Heart left ventricle (tissue), 16 donors: ENCODE measurements around the gene KRAS. TPM values are rescaled to one million over a fixed set of nuclear protein-coding genes. Genes with fewer than 3 reads are reported as not detected.

Source experiments
- ATAC-seq, 4 donors: fragments of 200-7000 bp; cut with Tn5 transposase; one replicate each; pipeline ENCODE4 v1.9.1; 2020 to 2022; ENCODE audit warnings: moderate library complexity in 4 of 4, mild to moderate bottlenecking in 3 of 4, moderate number of reproducible peaks in 1 of 4
- DNase-seq, 5 donors: peaks; one replicate each; pipeline ENCODE4 v3.0.0-alpha.2; 2020
- H3K27ac ChIP-seq, 12 donors: fragments of 200-600 bp; sonication (generic) in 4 of 12; one replicate each; pipeline versions ENCODE4 v1.5.0 to v1.8.0; 2016 to 2022; ENCODE audit warnings: mild to moderate bottlenecking in 2 of 12
- H3K27me3 ChIP-seq, 9 donors: fragments of 200-600 bp; sonication (generic) in 2 of 9; one replicate each; pipeline versions ENCODE4 v1.5.1 to v1.8.0; 2016 to 2022; ENCODE audit warnings: mild to moderate bottlenecking in 3 of 9
- H3K36me3 ChIP-seq, 9 donors: fragments of 200-600 bp; sonication (generic) in 2 of 9; one replicate each; pipeline versions ENCODE4 v1.5.0 to v1.8.0; 2018 to 2022; ENCODE audit warnings: mild to moderate bottlenecking in 2 of 9
- H3K4me1 ChIP-seq, 12 donors: fragments of 200-600 bp; sonication (generic) in 4 of 12; one replicate each; pipeline versions ENCODE4 v1.5.0 to v1.8.0; 2016 to 2022; ENCODE audit warnings: mild to moderate bottlenecking in 3 of 12
- H3K4me3 ChIP-seq, 12 donors: fragments of 200-600 bp; sonication (generic) in 4 of 12; one replicate each; pipeline versions ENCODE4 v1.5.0 to v1.8.0; 2017 to 2022; ENCODE audit warnings: mild to moderate bottlenecking in 9 of 12, moderate library complexity in 4 of 12
- H3K9me3 ChIP-seq, 12 donors: fragments of 200-600 bp; sonication (generic) in 4 of 12; one replicate each; pipeline versions ENCODE4 v1.5.0 to v1.8.0; 2016 to 2022; ENCODE audit warnings: mild to moderate bottlenecking in 1 of 12
- POLR2A ChIP-seq, 2 donors: fragments of 450-650 bp; IDR thresholded peaks; one replicate each; pipeline ENCODE4 v1.6.1; 2017; ENCODE audit warnings: antibody characterized with exemption in 2 of 2, mild to moderate bottlenecking in 2 of 2, moderate library complexity in 2 of 2
- WGBS, 4 donors: extraction: QIAGEN DNeasy Blood & Tissue Kit in 2 of 4; methylation state at CpG; one replicate each; pipeline versions ENCODE4 v1.1.5 to v1.1.7; 2013 to 2018; 5-methylcytosine and 5-hydroxymethylcytosine counted together
- intact Hi-C, 10 donors: fragments of 100-400 bp; cut with DNase I; formaldehyde crosslinking; loops; one replicate each; pipeline versions ENCODE4 v1.11.1 to v1.14.2; 2022
- polyA plus RNA-seq, 2 donors: library from polyadenylated mRNA; stranded (reverse); fragments of 200-250 nt; gene quantifications; one replicate each; pipeline ENCODE4 v1.2.3, GENCODE V29; 2013
- total RNA-seq, 9 donors: library from RNA; depleted of rRNA in 2 of 9; stranded (reverse); fragments of >200 nt in 2 of 9; fragmentation: NEBNext Ultra II Directional in 3 of 9; extraction: Animal tissue kit (Norgen Biotek cat#: 25700) in 3 of 9; gene quantifications; one replicate each; pipeline versions ENCODE4 v1.1.0 to v1.2.4, GENCODE V29; 2016 to 2023
- TF ChIP-seq, protein P1 (sequence below), 12 donors: fragments of 200-600 bp; sonication (generic) in 4 of 12; IDR thresholded peaks; one replicate each; pipeline versions ENCODE4 v1.5.0 to v1.8.0; 2018 to 2022; ENCODE audit warnings: antibody characterized with exemption in 12 of 12, mild to moderate bottlenecking in 5 of 12
- donor health status: ischemic (EF 13 %, LVEDD 7.1; RV severe dilation, severe dysfunction).
- donor health status: healthy with polysubstance abuse.
- donor health status: DM: no; HTN: yes; CAD: no.
- donor health status: DM: no; HTN: no; CAD: no.
- donor health status: ischemic (EF 25% LVEDD 6.9; RV normal size, moderate dysfunction).
- donor health status: ischemic (EF 25% LVEDD 5.7; RV mildly dilated, moderate dysfunction).
- donor health status: healthy.
- donor health status: DM: yes; HTN: yes; CAD: no.
- donor health status: ischemic (EF 35%, LVEDD 5.7; RV mildly dilated, moderate dysfunction).
- donor health status: nonischemic (EF 11% LVEDD 7.7; RV severe dilation, severe dysfunction).
- donor health status: DM: yes; HTN: yes; CAD: no.
- donor health status: PGD.
- donor health status: ischemic (EF 29% LVEDD 5.4; RV normal size, mild dysfunction).
- donor health status: nonischemic (EF 23%, LVEDD 6.1; RV moderate dilation, normal function).

The KRAS gene
- total and polyA plus RNA-seq, 11 donors = 3.1 to 16.1 (median 11.9) TPM

DNA sequence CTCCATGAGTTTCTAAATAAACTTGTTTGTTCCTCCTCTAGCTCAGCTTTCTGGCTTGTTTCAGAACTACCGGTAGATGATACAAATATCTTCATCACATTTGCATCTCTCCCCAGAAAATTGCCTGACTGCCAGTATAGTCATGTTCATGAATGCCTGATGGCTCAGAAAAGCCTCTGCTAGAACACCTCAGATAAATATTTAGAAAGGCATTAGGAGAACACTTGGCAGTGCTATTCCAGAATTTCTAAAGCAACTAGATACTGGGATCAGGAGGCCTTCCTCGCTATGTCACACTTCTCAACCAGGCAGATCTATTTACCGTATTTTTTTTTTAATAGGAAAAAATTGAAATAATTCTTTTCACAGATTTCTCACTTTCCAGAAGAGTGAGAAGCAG lies 32.3 kb upstream of the KRAS start:
- no peak overlapping the region for H3K4me3 ChIP-seq
- H3K36me3 ChIP-seq = no peaks in the 10 kb centered on the region
- DNase-seq (no peak), ATAC-seq (no peak)
- intact Hi-C loops = no loop called here
- TF ChIP-seq, protein P1, sequence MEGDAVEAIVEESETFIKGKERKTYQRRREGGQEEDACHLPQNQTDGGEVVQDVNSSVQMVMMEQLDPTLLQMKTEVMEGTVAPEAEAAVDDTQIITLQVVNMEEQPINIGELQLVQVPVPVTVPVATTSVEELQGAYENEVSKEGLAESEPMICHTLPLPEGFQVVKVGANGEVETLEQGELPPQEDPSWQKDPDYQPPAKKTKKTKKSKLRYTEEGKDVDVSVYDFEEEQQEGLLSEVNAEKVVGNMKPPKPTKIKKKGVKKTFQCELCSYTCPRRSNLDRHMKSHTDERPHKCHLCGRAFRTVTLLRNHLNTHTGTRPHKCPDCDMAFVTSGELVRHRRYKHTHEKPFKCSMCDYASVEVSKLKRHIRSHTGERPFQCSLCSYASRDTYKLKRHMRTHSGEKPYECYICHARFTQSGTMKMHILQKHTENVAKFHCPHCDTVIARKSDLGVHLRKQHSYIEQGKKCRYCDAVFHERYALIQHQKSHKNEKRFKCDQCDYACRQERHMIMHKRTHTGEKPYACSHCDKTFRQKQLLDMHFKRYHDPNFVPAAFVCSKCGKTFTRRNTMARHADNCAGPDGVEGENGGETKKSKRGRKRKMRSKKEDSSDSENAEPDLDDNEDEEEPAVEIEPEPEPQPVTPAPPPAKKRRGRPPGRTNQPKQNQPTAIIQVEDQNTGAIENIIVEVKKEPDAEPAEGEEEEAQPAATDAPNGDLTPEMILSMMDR (IDR thresholded peaks at IDR 0.05) = no peak
- no peak for TF ChIP-seq POLR2A (IDR thresholded peaks at IDR 0.05)
- no peaks in the 10 kb centered on the region for H3K27me3 ChIP-seq
- H3K9me3 ChIP-seq = no peaks in the 10 kb centered on the region
- H3K4me1 ChIP-seq = peaks cover 0 to 2% (median 0%) of the 10 kb centered on the region in 12 donors
- H3K27ac ChIP-seq = peak overlapping the region in 1 of 12 donors; percentile 48
- WGBS, 4 donors = 59 to 79% (median 70%) methylated on average over 3 of the region's 3 CpGs

DNA sequence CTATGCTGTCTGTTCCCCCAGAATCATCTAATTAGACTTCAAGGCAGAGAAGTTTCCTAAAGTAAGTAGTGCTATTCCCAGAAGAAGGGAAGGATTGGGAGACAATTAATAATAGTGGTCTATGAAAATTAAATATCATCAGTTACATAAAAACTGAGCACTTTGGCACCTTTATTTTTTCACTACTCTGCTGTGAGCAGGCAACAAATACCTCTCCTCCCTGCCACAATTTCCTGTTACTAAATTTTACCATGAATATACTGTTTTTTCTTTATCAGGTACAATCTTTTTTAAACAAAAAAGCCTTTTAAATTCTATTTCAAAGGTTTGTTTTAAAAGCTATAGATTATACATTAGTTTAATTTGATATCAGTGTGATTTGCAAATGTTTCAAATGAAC lies 29.4 kb upstream of the KRAS start:
- intact Hi-C loops = loop anchor here in 1 of 10 donors (1.0 kb wide), 1 partner anchor 21 kb away; no protein-coding TSS in a partner anchor
- Histone ChIP-seq H3K27ac (no peak overlapping the region), H3K4me3 (no peak overlapping the region), H3K36me3 (no peaks in the 10 kb centered on the region), H3K4me1 (peaks cover 0 to 4% (median 0%) of the 10 kb centered on the region in 12 donors), H3K27me3 (no peaks in the 10 kb centered on the region), H3K9me3 (no peaks in the 10 kb centered on the region)
- ATAC-seq = no peak
- no peak for DNase-seq
- no peak for TF ChIP-seq POLR2A (IDR thresholded peaks at IDR 0.05)
- TF ChIP-seq, protein P1 (IDR thresholded peaks at IDR 0.05) = no peak

DNA sequence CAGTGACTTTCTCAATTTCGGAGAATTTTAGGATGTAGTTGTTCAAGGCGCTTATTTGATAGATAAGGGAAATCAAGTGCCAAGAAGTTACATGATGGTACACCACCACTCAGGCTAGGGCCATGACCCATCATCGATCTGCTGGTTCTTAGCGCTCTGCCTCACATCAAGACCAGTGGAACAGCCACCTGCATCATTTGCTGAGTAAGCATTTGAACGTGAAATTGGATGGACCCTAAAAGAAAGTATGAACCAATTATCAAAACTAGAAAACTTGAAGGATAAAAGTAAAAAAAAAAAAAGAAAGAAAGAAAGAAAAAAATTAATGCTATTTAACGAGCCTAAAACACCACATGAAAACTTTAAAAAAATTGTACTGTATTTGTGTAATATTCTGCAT lies 27.5 kb upstream of the KRAS start:
- intact Hi-C loops = no loop called here
- peaks cover 0 to 4% (median 0%) of the 10 kb centered on the region in 12 donors for H3K4me1 ChIP-seq
- WGBS, 4 donors = 91 to 95% (median 93%) methylated on average over 6 of the region's 6 CpGs

DNA sequence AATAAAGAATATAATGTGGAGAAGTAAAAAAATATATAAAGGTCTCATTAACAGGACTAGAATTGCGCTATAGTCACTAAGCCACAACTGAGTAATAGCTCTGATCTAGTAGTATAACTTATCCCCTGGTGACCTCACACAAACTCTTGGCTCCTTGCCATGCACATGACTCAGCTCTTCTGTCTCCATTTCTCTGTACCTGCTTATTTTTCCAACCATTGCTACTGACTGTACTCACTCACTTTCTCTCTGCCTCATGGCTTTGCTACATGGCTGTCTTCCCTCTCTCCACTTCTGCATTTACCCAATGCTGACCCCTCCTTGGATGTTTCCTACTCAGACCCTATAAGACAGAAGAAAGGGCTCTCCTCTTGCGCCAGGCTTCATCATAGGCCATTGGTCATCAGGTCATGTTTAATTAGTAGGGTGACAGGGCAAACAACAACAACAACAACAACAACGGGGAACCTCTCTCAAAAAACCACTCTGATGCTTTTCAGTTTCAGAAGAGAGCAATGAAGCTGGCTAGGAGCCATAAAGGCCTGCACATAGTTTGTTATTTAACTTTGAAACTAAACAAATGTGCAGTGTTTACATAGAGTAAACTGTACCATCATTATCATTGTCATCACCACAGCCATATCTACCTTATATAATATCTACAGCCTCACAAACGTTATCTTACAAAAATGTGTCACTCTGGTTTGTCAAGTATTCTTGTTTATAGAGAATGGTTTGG lies 25.6 kb upstream of the KRAS start:
- H3K4me3 ChIP-seq = no peak overlapping the region
- intact Hi-C loops = no loop called here
- H3K9me3 ChIP-seq = no peaks in the 10 kb centered on the region
- H3K27ac ChIP-seq = no peak overlapping the region
- no peak for TF ChIP-seq POLR2A (IDR thresholded peaks at IDR 0.05)
- TF ChIP-seq, protein P1 (IDR thresholded peaks at IDR 0.05) = no peak
- no peaks in the 10 kb centered on the region for H3K36me3 ChIP-seq
- peaks cover 0 to 4% (median 0%) of the 10 kb centered on the region in 12 donors for H3K4me1 ChIP-seq
- no peaks in the 10 kb centered on the region for H3K27me3 ChIP-seq
- ATAC-seq (no peak), DNase-seq (peak in 1 of 5 donors; percentile 36)
- 86 to 92% (median 91%) methylated on average over 4 of the region's 4 CpGs for whole genome bisulfite sequencing, 4 donors

More for the DNA sequence above, 27.5 kb upstream of the KRAS start:
- Histone ChIP-seq H3K4me3 (no peak overlapping the region), H3K9me3 (no peaks in the 10 kb centered on the region), H3K27ac (no peak overlapping the region), H3K36me3 (no peaks in the 10 kb centered on the region), H3K27me3 (no peaks in the 10 kb centered on the region)
- no peak for DNase-seq
- TF ChIP-seq, protein P1 (IDR thresholded peaks at IDR 0.05) = no peak
- no peak for TF ChIP-seq POLR2A (IDR thresholded peaks at IDR 0.05)
- ATAC-seq = no peak
